Muscle layer of colon (tissue), 2 donors: ENCODE data around the gene HELZ2.
"Not testable (repeated sequence)": the region's sequence is repeated elsewhere in the genome, so short reads cannot be mapped to it uniquely, and the experiment has no call there.

Experiments
- H3K27ac ChIP-seq: one replicate; pipeline ENCODE4 v1.7.0; 2013; ENCODE audit warnings: low read depth, mild to moderate bottlenecking, low read length, moderate library complexity
- H3K27me3 ChIP-seq, 2 donors: one replicate each; pipeline ENCODE4 v1.7.0; 2013; ENCODE audit warnings: low read length in 2 of 2, mild to moderate bottlenecking in 2 of 2; ENCODE audit not compliant: insufficient read depth in 2 of 2, control insufficient read depth in 1 of 2
- H3K36me3 ChIP-seq: one replicate; pipeline ENCODE4 v1.7.0; 2013; ENCODE audit warnings: mild to moderate bottlenecking, low read length; ENCODE audit not compliant: insufficient read depth
- H3K4me1 ChIP-seq: one replicate; pipeline ENCODE4 v1.7.0; 2013; ENCODE audit warnings: mild to moderate bottlenecking, low read length; ENCODE audit not compliant: insufficient read depth
- H3K4me3 ChIP-seq, 2 donors: one replicate each; pipeline ENCODE4 v1.7.0; 2013; ENCODE audit warnings: low read length in 2 of 2, low read depth in 1 of 2, mild to moderate bottlenecking in 1 of 2, moderate library complexity in 1 of 2
- H3K9ac ChIP-seq: one replicate; pipeline ENCODE4 v1.7.0; 2013; ENCODE audit warnings: low read length
- H3K9me3 ChIP-seq: one replicate; pipeline ENCODE4 v1.7.0; 2013; ENCODE audit warnings: mild to moderate bottlenecking, low read length
- donor health status: abdominal sarcoma.
- donor health status: Adenocarcinoma of cecum.

HELZ2 gene

DNA sequence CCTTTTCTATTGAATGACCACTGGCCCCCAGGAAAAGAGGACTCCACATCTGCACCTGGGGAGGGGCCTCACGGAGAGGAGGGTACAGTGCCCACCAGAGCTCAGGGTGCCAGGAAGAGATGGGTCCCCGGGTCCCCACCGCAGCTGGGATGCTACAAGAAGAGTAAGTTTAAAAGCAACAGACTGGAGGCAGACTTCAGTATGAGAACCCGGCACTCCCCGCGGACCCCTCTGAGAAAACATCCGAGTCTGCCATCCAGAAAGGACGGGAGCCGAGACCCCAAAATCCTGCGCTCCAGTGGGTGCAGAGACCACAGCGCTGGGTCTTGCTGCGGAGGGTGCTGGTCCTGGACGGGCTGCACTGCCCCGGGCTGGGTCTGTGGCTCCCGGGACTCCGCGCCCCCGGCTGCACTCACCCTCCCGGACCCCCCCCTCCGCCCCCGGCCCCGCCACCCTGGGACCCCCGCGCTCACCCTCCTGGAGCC, 350 bp downstream of the HELZ2 start:
- no peaks in the 10 kb centered on the region for H3K9me3 ChIP-seq
- H3K9ac ChIP-seq: peak overlapping the region; percentile 87
- peak overlapping the region; percentile 68 for H3K27ac ChIP-seq
- no peaks in the 10 kb centered on the region for H3K36me3 ChIP-seq
- no peaks in the 10 kb centered on the region for H3K27me3 ChIP-seq
- H3K4me1 ChIP-seq: peaks cover 12% of the 10 kb centered on the region
- peak overlapping the region; percentile 74 to 87 for H3K4me3 ChIP-seq

DNA sequence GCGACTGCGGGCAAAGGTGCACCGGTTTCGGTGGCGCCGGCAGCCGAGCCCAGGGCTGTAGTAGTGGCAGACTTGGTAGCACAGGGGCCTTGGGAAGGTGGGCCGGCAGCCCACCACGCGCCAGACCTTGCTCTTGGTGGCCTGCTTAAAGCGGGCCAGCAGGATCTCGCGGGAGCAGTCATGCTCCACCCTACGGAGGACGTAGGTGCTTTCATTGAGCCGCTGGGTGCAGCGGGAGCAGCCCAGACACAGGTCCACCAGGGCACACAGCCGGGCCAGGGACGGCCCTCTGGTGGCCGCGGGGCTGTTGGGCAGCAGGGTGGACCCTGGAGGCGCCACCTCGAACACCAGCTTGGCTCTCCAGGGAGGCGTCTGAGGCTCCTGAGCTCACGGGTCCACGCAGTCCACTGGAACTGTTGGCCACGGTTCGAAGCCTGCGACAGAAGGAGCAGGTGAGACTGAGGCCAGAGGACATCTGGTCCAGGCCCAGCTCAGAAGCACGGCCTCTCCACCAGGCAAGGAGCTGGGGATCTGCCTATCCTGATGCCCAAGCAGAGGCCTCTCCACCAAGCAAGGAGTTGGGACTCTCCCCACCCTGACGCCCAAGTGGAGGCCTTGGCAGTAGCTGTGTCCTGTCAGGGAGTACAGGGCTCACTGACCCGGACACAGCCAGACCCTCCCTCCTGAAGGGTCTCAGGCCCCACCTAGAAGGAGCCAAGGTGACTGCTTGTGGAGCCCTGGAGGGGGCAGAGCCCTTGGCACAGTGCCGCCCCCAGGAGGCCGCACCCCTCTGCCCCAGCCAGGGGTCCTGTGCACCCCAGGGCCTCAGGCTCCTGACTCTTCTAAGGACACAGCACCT, 1.0 kb downstream of the HELZ2 start:
- H3K9me3 ChIP-seq: no peaks in the 10 kb centered on the region
- H3K4me3 ChIP-seq: peak overlapping the region; percentile 74 to 87
- peak overlapping the region; percentile 87 for H3K9ac ChIP-seq
- no peaks in the 10 kb centered on the region for H3K27me3 ChIP-seq
- peak overlapping the region; percentile 68 for H3K27ac ChIP-seq
- H3K36me3 ChIP-seq: no peaks in the 10 kb centered on the region
- peaks cover 12% of the 10 kb centered on the region for H3K4me1 ChIP-seq

DNA sequence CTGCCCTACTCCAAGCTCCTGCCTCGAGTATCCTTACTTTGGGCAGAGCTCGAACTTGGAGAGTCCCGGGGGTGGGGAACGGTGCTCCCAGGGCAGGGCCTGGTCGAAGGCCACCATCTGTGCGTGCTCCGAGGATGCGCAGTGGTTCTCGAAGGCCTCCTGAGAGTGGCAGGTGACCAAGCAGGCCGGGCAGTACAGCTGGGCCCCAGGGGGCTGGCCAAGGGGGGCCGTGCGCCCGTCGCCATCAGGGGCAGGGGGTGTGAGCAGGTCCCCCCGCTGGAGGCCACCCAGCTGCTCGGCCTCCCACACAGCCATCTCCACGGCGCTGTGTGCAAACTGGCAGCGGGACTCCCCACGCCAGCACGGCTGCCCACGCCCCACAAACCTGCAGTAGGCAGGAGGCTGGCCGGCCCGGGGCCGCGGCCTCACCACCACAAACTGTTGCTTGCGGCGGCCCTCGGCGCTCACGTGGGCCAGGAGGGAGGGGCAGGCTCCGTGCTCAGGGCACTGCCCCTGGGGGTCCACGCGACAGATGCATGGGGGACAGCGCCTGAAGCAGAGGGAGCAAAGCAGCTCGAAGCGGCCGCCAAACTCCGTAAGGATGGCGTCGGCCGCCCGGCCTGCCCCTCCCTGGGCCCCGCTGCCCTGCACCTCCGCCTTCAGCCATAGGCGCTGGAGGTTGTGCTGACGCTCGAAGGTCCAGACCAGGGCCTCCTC, 1.8 kb downstream of the HELZ2 start:
- H3K4me3 ChIP-seq: no peak overlapping the region

DNA sequence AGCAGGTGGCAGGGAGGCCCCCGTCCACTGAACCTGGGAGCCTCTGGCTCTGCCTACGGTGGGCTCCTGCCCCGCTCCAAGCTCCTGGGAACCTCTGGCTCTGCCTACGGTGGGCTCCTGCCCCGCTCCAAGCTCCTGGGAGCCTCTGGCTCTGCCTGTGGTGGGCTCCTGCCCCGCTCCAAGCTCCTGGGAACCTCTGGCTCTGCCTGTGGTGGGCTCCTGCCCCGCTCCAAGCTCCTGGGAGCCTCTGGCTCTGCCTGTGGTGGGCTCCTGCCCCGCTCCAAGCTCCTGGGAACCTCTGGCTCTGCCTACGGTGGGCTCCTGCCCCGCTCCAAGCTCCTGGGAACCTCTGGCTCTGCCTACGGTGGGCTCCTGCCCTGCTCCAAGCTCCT, 3.0 kb downstream of the HELZ2 start:
- not testable (repeated sequence) for H3K4me1 ChIP-seq, H3K9me3 ChIP-seq, H3K4me3 ChIP-seq, H3K36me3 ChIP-seq, H3K9ac ChIP-seq, H3K27ac ChIP-seq, H3K27me3 ChIP-seq

More for the DNA sequence above, 1.8 kb downstream of the HELZ2 start:
- H3K27me3 ChIP-seq: no peaks in the 10 kb centered on the region
- H3K36me3 ChIP-seq: no peaks in the 10 kb centered on the region
- no peak overlapping the region for H3K9ac ChIP-seq
- no peak overlapping the region for H3K27ac ChIP-seq
- H3K9me3 ChIP-seq: no peaks in the 10 kb centered on the region
- peaks cover 9% of the 10 kb centered on the region for H3K4me1 ChIP-seq

DNA sequence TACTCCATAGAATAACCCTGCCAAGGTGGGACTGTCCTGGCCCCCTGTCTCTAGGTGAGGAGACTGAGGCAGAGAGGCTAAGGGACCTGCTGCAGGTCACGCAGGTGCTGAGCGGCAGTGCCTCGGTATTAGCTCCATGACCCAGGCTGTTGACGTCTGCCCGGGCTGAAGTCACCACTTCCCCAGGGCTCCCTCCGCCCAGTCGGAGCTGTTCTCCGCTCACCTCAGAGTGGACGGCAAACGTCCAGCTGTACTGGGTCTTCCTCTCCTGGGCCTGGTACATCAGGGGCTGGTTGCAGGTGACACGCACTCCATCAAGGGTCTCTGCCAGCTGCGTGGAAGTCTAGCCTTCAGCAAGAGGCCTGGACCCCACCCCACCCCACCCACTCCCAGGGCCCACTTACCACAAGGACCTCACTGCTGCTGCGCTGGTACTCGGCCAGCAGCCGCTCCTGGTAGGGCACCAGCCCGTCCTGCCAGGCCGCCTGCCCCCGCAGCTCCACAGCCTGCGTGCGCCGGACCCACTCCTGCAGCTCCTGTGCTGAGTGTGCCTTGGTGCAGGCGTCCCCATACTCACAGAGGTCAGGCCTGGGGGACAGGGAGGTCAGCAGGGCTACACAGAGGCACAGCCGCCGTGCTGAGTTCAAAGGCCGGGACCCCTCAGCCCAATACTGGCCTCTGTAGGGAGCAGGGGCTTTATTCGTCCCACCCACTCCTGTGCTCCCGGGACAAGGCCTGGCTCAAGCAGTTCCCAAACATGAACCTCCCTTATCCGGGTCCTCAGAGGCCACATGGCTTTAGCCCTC, 3.6 kb downstream of the HELZ2 start:
- H3K9me3 ChIP-seq: no peaks in the 10 kb centered on the region
- H3K27me3 ChIP-seq: no peaks in the 10 kb centered on the region
- peaks cover 9% of the 10 kb centered on the region for H3K4me1 ChIP-seq
- no peak overlapping the region for H3K4me3 ChIP-seq
- H3K36me3 ChIP-seq: no peaks in the 10 kb centered on the region
- H3K9ac ChIP-seq: no peak overlapping the region
- no peak overlapping the region for H3K27ac ChIP-seq

DNA sequence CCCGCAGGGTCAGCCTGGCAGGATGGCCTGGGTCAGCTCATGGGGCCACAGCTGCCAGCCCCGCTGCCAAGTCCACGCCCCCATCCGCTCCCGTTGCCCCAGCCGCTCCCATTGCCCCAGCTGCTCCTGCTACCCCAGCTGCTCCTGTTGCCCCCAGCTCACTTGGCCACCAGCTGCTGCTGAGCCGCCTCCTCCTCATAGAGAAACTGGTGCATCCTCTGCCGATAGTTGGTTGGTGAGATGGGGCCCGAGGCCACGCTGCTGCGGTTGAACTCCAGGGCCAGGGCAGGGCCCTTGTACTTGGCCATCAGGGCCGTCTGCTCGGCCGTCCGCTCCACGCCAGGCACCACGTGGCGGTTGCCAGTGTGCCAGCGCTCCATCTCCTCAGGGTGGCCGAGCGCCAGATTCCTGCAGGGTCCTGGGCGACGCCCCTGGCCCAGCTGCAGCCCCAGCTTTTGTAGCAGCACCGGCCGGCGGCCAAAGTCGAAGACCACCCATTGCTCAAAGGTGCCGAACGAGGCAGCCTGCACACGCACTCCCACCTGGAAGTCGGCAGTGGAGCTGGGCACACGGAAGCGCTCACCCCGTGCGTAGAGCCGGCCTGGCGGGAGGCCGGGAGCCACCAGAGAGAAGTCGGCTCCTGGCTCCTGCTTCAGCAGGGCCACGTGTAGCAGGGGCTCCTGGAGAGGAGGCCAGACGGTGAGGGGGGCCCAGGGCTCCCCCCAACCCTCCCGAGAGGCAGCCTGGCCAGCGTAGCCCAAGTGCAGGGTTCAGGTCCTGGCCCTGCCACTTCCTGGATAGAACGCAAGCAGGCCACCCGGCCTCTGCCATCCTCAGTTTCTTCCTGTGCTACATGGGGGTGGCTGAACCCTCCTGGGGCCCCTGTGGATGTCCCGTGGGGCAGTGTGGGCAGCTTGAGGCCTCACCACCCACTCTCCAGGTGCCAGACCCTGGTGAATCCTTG, 4.8 kb downstream of the HELZ2 start:
- Histone ChIP-seq H3K27ac (no peak overlapping the region), H3K4me3 (no peak overlapping the region)

DNA sequence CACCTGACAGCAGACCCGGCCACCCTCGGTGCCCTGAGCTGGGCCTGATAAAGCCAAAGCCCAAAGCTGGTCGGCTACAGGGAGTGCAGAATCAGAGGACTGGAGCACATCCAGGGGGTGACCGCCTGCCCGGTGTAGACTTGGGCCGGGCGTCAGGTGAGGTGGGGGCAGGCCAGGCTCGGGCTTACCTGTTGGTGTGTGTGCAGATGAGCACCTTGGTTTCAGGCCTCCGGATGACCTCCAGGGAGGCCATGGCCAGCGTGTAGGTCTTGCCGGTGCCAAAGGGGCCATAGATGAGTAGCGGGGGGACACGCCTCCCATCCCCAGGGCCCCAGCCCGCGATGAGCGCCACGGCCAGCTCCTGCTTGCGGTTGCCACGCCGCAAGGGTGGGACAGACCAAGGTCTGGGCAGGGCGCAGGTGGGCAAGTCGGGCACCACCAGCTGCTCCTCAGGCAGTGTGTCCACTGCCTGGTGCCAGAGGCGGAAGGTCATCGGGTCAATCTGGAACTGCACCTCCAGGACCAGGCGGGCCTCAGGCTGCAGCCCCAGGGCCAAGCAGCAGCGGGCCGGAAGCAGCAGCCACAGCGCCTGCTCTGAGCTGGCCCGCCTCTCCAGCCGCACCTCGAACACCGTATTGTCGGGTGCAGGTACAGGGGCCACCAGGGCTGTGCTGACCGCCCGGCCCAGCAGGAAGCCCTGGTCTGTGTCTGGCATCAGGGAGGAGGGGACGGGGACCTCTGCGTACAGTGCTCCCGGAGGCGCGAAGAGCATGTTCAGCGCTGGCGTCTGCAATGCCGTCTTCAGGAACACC, 5.7 kb downstream of the HELZ2 start:
- Histone ChIP-seq H3K36me3 (no peaks in the 10 kb centered on the region), H3K27me3 (no peaks in the 10 kb centered on the region), H3K4me3 (no peak overlapping the region), H3K27ac (no peak overlapping the region), H3K4me1 (peaks cover 6% of the 10 kb centered on the region), H3K9me3 (no peaks in the 10 kb centered on the region), H3K9ac (no peak overlapping the region)

More for the DNA sequence above, 4.8 kb downstream of the HELZ2 start:
- H3K9me3 ChIP-seq: no peaks in the 10 kb centered on the region
- peaks cover 9% of the 10 kb centered on the region for H3K4me1 ChIP-seq
- H3K27me3 ChIP-seq: no peaks in the 10 kb centered on the region
- H3K36me3 ChIP-seq: no peaks in the 10 kb centered on the region
- H3K9ac ChIP-seq: no peak overlapping the region

DNA sequence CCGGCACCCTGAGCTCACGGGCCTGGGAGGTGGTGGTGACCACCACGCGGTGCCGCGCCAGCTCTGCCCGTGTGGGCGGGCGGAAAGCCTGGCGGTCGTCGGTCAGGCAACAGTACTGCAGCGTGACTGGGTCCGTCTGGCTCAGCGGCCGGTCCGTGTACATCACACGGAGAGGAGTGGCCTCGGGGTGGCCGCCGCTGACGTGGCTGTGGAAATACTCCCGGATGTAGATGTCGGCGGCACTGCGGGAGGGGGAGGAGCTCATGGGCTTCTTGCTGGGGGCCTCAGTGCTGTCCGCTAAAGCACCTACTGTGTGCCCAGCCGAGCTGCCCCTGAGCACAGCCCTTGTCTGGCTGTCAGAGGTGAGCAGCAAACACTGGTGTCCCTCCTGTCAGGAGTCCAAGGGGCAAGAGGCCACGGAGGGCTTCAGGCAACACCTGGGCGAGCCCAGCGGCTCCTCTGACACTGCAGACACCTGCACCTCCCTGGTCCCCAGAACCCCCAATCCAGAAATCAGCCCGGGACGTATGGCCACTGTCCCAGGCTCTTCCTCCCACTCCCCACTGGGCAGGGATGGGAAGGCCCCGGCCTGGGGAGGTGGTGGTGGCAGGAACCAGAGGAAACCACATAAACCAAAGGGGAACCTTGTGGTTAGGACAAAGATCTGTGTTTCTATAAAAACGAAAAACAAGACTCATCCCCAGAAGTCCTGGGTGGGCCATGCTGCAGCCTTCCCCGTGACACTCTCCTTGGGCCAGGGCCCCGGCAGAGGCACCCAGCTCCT, 6.5 kb downstream of the HELZ2 start:
- Histone ChIP-seq H3K27me3 (no peaks in the 10 kb centered on the region), H3K36me3 (no peaks in the 10 kb centered on the region), H3K4me3 (no peak overlapping the region), H3K9ac (no peak overlapping the region), H3K4me1 (no peaks in the 10 kb centered on the region), H3K27ac (no peak overlapping the region), H3K9me3 (no peaks in the 10 kb centered on the region)

DNA sequence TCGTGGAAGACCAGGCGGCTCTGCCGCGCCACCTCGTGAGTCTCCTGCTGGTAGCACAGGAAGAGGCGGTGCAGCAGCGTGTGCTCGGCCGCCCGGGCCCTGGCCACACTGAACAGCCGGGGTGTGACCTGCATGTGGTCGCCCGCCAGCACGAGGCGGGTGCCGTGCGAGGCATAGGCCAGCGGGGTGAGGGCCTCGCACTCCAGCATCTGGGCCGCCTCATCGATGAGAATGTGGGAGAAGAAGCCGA, 7.0 kb downstream of the HELZ2 start:
- H3K4me3 ChIP-seq: no peak overlapping the region
- no peak overlapping the region for H3K9ac ChIP-seq
- H3K9me3 ChIP-seq: no peaks in the 10 kb centered on the region
- H3K27me3 ChIP-seq: no peaks in the 10 kb centered on the region
- no peaks in the 10 kb centered on the region for H3K4me1 ChIP-seq
- no peak overlapping the region for H3K27ac ChIP-seq
- H3K36me3 ChIP-seq: no peaks in the 10 kb centered on the region
